HepG2 (cell line): ENCODE data around the gene PIBF1. TPM values are rescaled to one million over a fixed set of nuclear protein-coding genes. Genes with fewer than 3 reads are reported as not detected.

Experiments
- ATAC-seq: fragments of 200-7000 bp; cut with Tn5 transposase; 3 replicates; pipeline ENCODE4 v1.9.1; 2020; ENCODE audit warnings: mild to moderate bottlenecking, moderate library complexity
- BruUV-seq: library from RNA; stranded (reverse); fragments of 400-500 nt; replicated peaks from 2 replicates; lab custom pipeline; 2021; lab: Mats Ljungman, UMichigan
- CTCF ChIA-PET: fragments of 300-600 bp; formaldehyde crosslinking; extraction: SDS; loops from one replicate; lab custom pipeline; 2021; ENCODE audit warnings: low total read pairs, inconsistent platforms, low intra/inter-chr PET ratio; lab: Yijun Ruan, JAX
- POLR2A ChIA-PET: fragments of 350-600 bp; sonication (Branson Sonifier 250); formaldehyde crosslinking; loops from one replicate; lab custom pipeline; 2020; ENCODE audit warnings: antibody characterized with exemption, inconsistent platforms; lab: Yijun Ruan, JAX
- DNase-seq: peaks from one replicate; pipeline ENCODE4 v3.0.0-alpha.2; 2015; ENCODE audit warnings: low spot score
- FAIRE-seq: peaks from 3 replicates; lab custom pipeline; 2011; peaks lifted over from hg19 to GRCh38; lab: Jason Lieb, UNC
- H2AFZ ChIP-seq: one replicate; pipeline ENCODE4 v1.6.1; 2011; ENCODE audit warnings: low read length, inconsistent platforms
- H3K27ac ChIP-seq: fragments of 300-600 bp; 3 replicates; pipeline ENCODE4 v1.8.0; 2011; ENCODE audit warnings: mixed run types, mild to moderate bottlenecking, mixed read lengths, low read length, inconsistent platforms; ENCODE audit not compliant: insufficient read depth; ENCODE audit errors: extremely low read length
- H3K27me3 ChIP-seq, 2 experiments: fragments of 200-600 bp in 1 of 2; 2 replicates in 1 of 2; 3 replicates in 1 of 2; pipeline versions ENCODE4 v1.6.0 to v1.8.0; 2011; ENCODE audit warnings: low read length in 2 of 2, mild to moderate bottlenecking in 2 of 2, moderate library complexity in 2 of 2, inconsistent platforms in 1 of 2; ENCODE audit not compliant: insufficient read depth in 2 of 2, control insufficient read depth in 1 of 2
- H3K36me3 ChIP-seq, 2 experiments: fragments of 200-600 bp in 1 of 2; replicated peaks in 1 of 2; 2 replicates in 1 of 2; 3 replicates in 1 of 2; pipeline versions ENCODE4 v1.5.1 to v1.8.0; 2011; ENCODE audit warnings: low read length in 2 of 2, inconsistent platforms in 1 of 2; ENCODE audit not compliant: insufficient read depth in 2 of 2, control insufficient read depth in 1 of 2
- H3K4me1 ChIP-seq: 2 replicates; pipeline ENCODE4 v1.5.1; 2012; ENCODE audit warnings: low read length, inconsistent platforms; ENCODE audit not compliant: insufficient read depth
- H3K4me2 ChIP-seq: 2 replicates; pipeline ENCODE4 v1.6.0; 2011; ENCODE audit warnings: low read depth, low read length, inconsistent platforms
- H3K4me3 ChIP-seq, 3 experiments: fragments of 200-600 bp in 1 of 3; sonication (generic), shearing (Covaris generic) in 1 of 3; replicated peaks in 1 of 3; 2 replicates each; pipeline ENCODE4 v1.5.1; 2011 to 2016; ENCODE audit warnings: low read length in 3 of 3, inconsistent platforms in 2 of 3, low read depth in 2 of 3, mild to moderate bottlenecking in 2 of 3, control low read depth in 1 of 3, mixed read lengths in 1 of 3; ENCODE audit not compliant: insufficient read depth in 1 of 3
- H3K79me2 ChIP-seq: one replicate; pipeline ENCODE4 v1.6.1; 2011; ENCODE audit warnings: low read length, inconsistent platforms; ENCODE audit not compliant: insufficient read depth
- H3K9ac ChIP-seq: 2 replicates; pipeline ENCODE4 v1.6.0; 2011; ENCODE audit warnings: mild to moderate bottlenecking, low read depth, low read length, inconsistent platforms; ENCODE audit not compliant: insufficient read depth
- H3K9me3 ChIP-seq: 2 replicates; pipeline ENCODE4 v1.5.1; 2012; ENCODE audit warnings: mild to moderate bottlenecking, low read length
- H4K20me1 ChIP-seq: 2 replicates; pipeline ENCODE4 v1.6.0; 2011; ENCODE audit warnings: inconsistent platforms, mild to moderate bottlenecking, low read length, moderate library complexity; ENCODE audit not compliant: insufficient read depth
- BRCA1 ChIP-seq: sonication (generic); formaldehyde crosslinking; IDR thresholded peaks from 2 replicates; pipeline ENCODE4 v1.4.0; 2020; ENCODE audit warnings: missing genetic modification reagents
- DZIP1 ChIP-seq: sonication (generic); formaldehyde crosslinking; IDR thresholded peaks from 2 replicates; pipeline ENCODE4 v1.5.0; 2020; ENCODE audit warnings: mild to moderate bottlenecking, missing genetic modification reagents
- MXD3 ChIP-seq: IDR thresholded peaks from 2 replicates; pipeline ENCODE4 v1.6.1; 2016; ENCODE audit warnings: mild to moderate bottlenecking, missing biosample characterization, missing genetic modification reagents
- THRA ChIP-seq: sonication (generic); formaldehyde crosslinking; IDR thresholded peaks from 2 replicates; pipeline ENCODE4 v1.4.0; 2020; ENCODE audit warnings: missing genetic modification reagents, borderline replicate concordance
- ZNF451 ChIP-seq: sonication (generic); formaldehyde crosslinking; IDR thresholded peaks from 2 replicates; pipeline ENCODE4 v1.5.0; 2020; ENCODE audit warnings: mild to moderate bottlenecking, missing genetic modification reagents
- WGBS: methylation state at CpG from one replicate; pipeline ENCODE4 v1.1.6; 2017; ENCODE audit warnings: low lambda C conversion rate; 5-methylcytosine and 5-hydroxymethylcytosine counted together
- in situ Hi-C: cut with HindIII; loops from 2 replicates; pipeline ENCODE4 v1.10.0; 2017; ENCODE audit warnings: low pct_unique_long_range_greater_than_20kb; ENCODE audit not compliant: extremely low pct_ligation_motif_present
- intact Hi-C: fragments of 100-400 bp; cut with micrococcal nuclease; formaldehyde crosslinking; loops from one replicate; pipeline ENCODE4 v1.10.0; 2022; ENCODE audit not compliant: unreplicated experiment
- polyA plus RNA-seq, 8 experiments: library from polyadenylated mRNA; depleted of rRNA in 3 of 8; stranded (reverse) in 7 of 8; unstranded in 1 of 8; fragments of >200 nt; fragmentation: Illumina TruSeq in 4 of 8; extraction: Trizol in 4 of 8; gene quantifications; 2 replicates each; pipeline versions ENCODE4 v1.2.1 to v1.2.3, GENCODE V29; 2011 to 2016; ENCODE audit warnings: low read depth in 4 of 8, missing spikeins in 1 of 8, mixed read lengths in 1 of 8; ENCODE audit not compliant: insufficient read depth in 1 of 8
- total RNA-seq, 5 experiments: library from RNA; depleted of rRNA; stranded (reverse); fragments of >200 nt; fragmentation: Illumina TruSeq; extraction: Trizol; gene quantifications; 2 replicates each; pipeline ENCODE4 v1.2.3, GENCODE V29; 2016; ENCODE audit warnings: low read depth in 1 of 5
- TF ChIP-seq, protein P1 (sequence below): sonication (generic); formaldehyde crosslinking; IDR thresholded peaks from 2 replicates; pipeline ENCODE4 v1.4.0; 2020; ENCODE audit warnings: missing genetic modification reagents, borderline replicate concordance

The PIBF1 gene
- total and polyA plus RNA-seq, 2 of the 13 experiments (the other 11 are each of a cell fraction or from before 2014, with no cell fraction given) = 4.2 to 15.8 TPM

- TF ChIP-seq, protein P1, sequence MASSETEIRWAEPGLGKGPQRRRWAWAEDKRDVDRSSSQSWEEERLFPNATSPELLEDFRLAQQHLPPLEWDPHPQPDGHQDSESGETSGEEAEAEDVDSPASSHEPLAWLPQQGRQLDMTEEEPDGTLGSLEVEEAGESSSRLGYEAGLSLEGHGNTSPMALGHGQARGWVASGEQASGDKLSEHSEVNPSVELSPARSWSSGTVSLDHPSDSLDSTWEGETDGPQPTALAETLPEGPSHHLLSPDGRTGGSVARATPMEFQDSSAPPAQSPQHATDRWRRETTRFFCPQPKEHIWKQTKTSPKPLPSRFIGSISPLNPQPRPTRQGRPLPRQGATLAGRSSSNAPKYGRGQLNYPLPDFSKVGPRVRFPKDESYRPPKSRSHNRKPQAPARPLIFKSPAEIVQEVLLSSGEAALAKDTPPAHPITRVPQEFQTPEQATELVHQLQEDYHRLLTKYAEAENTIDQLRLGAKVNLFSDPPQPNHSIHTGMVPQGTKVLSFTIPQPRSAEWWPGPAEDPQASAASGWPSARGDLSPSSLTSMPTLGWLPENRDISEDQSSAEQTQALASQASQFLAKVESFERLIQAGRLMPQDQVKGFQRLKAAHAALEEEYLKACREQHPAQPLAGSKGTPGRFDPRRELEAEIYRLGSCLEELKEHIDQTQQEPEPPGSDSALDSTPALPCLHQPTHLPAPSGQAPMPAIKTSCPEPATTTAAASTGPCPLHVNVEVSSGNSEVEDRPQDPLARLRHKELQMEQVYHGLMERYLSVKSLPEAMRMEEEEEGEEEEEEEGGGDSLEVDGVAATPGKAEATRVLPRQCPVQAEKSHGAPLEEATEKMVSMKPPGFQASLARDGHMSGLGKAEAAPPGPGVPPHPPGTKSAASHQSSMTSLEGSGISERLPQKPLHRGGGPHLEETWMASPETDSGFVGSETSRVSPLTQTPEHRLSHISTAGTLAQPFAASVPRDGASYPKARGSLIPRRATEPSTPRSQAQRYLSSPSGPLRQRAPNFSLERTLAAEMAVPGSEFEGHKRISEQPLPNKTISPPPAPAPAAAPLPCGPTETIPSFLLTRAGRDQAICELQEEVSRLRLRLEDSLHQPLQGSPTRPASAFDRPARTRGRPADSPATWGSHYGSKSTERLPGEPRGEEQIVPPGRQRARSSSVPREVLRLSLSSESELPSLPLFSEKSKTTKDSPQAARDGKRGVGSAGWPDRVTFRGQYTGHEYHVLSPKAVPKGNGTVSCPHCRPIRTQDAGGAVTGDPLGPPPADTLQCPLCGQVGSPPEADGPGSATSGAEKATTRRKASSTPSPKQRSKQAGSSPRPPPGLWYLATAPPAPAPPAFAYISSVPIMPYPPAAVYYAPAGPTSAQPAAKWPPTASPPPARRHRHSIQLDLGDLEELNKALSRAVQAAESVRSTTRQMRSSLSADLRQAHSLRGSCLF (CRISPR knock-in tag) = no peak
- TF ChIP-seq MXD3 (no peak), DZIP1 (CRISPR knock-in tag) (no peak), BRCA1 (no peak)
Observed at GRCh38 chr13:72908416-72908815, 126.5 kb downstream of the PIBF1 start (continued).

- intact Hi-C loops (no loop called here), in situ Hi-C loops (no loop called here)
- Histone ChIP-seq H3K4me2 (no peak overlapping the region), H3K27me3 (no peaks in the 10 kb centered on the region), H3K27ac (no peak overlapping the region), H3K36me3 (peaks cover 3 to 13% of the 10 kb centered on the region in 2 experiments; a peak in 3 of 5 replicates), H2AFZ (no peak overlapping the region), H4K20me1 (no peaks in the 10 kb centered on the region), H3K79me2 (no peaks in the 10 kb centered on the region), H3K4me1 (no peaks in the 10 kb centered on the region), H3K4me3 (no peak overlapping the region), H3K9me3 (no peaks in the 10 kb centered on the region), H3K9ac (no peak overlapping the region)
- ChIA-PET POLR2A (no interaction called here), CTCF (no interaction called here)
- ATAC-seq = no peak
- no TSS peak for BruUV-seq
- FAIRE-seq = no peak
- DNase-seq = no peak
- no peak for TF ChIP-seq ZNF451 (CRISPR knock-in tag)
- TF ChIP-seq THRA = no peak
- WGBS = 97% methylated on average over 1 of the region's 1 CpG
Observed at GRCh38 chr13:72911981-72912380, 130.0 kb downstream of the PIBF1 start.
